ENCODE data around the gene ZNF284. TPM values are rescaled to one million over a fixed set of nuclear protein-coding genes. Genes with fewer than 3 reads are reported as not detected.

The ZNF284 gene
- 1 to 10 TPM; 1.6 to 1.8 TPM for total RNA-seq

- peaks cover 0 to 2% of the 10 kb centered on the region in 2 donors for H3K27me3 Mint-ChIP-seq
- H3K4me3 Mint-ChIP-seq, result peak within 1 kb of the TSS; percentile 95
- ATAC-seq (peak; percentile 98 to 99), DNase-seq (ENCODE audit: low spot score) (peak; percentile 82)
- H3K27ac Mint-ChIP-seq, result peak within 1 kb of the TSS; percentile 78 to 86
- H3K9me3 Mint-ChIP-seq, result peaks cover 12% of the 10 kb centered on the region
- peaks cover 32% of the 10 kb centered on the region for H3K36me3 Mint-ChIP-seq
- peaks cover 20 to 23% of the 10 kb centered on the region in 2 donors for H3K4me1 Mint-ChIP-seq (ENCODE audit: low read depth in 2 of 2)
Observed at GRCh38 chr19:44071824-44072542, at the start of gene ZNF284. ZNF284 (plus strand) TSS chr19:44072159; CDS start chr19:44076390, 4,231 bp downstream.

- H3K36me3 Mint-ChIP-seq, result peaks cover 62% of the 10 kb centered on the region
- ATAC-seq, result no peak
- peaks cover 25% of the 10 kb centered on the region for H3K9me3 Mint-ChIP-seq
- H3K27ac Mint-ChIP-seq, result peak overlapping the region; percentile 75 to 90
- H3K4me3 Mint-ChIP-seq, result peak overlapping the region; percentile 96
- peaks cover 18 to 30% of the 10 kb centered on the region in 2 donors for H3K4me1 Mint-ChIP-seq (ENCODE audit: low read depth in 2 of 2)
- peaks cover 21 to 32% of the 10 kb centered on the region in 2 donors for H3K27me3 Mint-ChIP-seq
- DNase-seq (ENCODE audit: low spot score), result no peak
Observed at GRCh38 chr19:44024900-44025216, 47.1 kb upstream of the ZNF284 start.

GRCh38 chr19:44025217-44025936 is 46.6 kb upstream of the ZNF284 start, which contains the start of gene ZNF222:
ZNF222 (plus strand) TSS chr19:44025379; CDS start chr19:44025437, 58 bp downstream.
- H3K4me1 Mint-ChIP-seq (ENCODE audit: low read depth in 2 of 2), result peaks cover 18 to 30% of the 10 kb centered on the region in 2 donors
- H3K36me3 Mint-ChIP-seq, result peaks cover 62% of the 10 kb centered on the region
- H3K9me3 Mint-ChIP-seq, result peaks cover 21% of the 10 kb centered on the region

GRCh38 chr19:44026622-44027021 is 45.3 kb upstream of the ZNF284 start:
- no peak for DNase-seq (ENCODE audit: low spot score)
- Mint-ChIP-seq H3K27ac (no peak overlapping the region), H3K4me1 (ENCODE audit: low read depth in 2 of 2) (peaks cover 18 to 30% of the 10 kb centered on the region in 2 donors), H3K27me3 (peaks cover 10 to 19% of the 10 kb centered on the region in 2 donors), H3K4me3 (peak overlapping the region; percentile 96), H3K9me3 (peaks cover 19% of the 10 kb centered on the region), H3K36me3 (peaks cover 69% of the 10 kb centered on the region)
- no peak for ATAC-seq

More at GRCh38 chr19:44025217-44025936, 46.6 kb upstream of the ZNF284 start, which contains the start of gene ZNF222:
- Mint-ChIP-seq H3K27me3 (peaks cover 16 to 27% of the 10 kb centered on the region in 2 donors), H3K4me3 (peak within 1 kb of the TSS; percentile 96), H3K27ac (peak within 1 kb of the TSS; percentile 75 to 90)
- DNase-seq (ENCODE audit: low spot score) (peak; percentile 87), ATAC-seq (peak; percentile 98 to 99)

GRCh38 chr19:44032001-44032610 is 39.9 kb upstream of the ZNF284 start:
- Mint-ChIP-seq H3K27me3 (no peaks in the 10 kb centered on the region), H3K4me3 (no peak overlapping the region), H3K36me3 (peaks cover 84% of the 10 kb centered on the region)

GRCh38 chr19:44042147-44042546 is 29.8 kb upstream of the ZNF284 start:
- ATAC-seq (no peak), DNase-seq (ENCODE audit: low spot score) (no peak)
- peaks cover 28 to 55% of the 10 kb centered on the region in 2 donors for H3K27me3 Mint-ChIP-seq
- H3K4me1 Mint-ChIP-seq (ENCODE audit: low read depth in 2 of 2), result no peaks in the 10 kb centered on the region
- peaks cover 38% of the 10 kb centered on the region for H3K36me3 Mint-ChIP-seq
- H3K9me3 Mint-ChIP-seq, result peaks cover 18% of the 10 kb centered on the region
- no peak overlapping the region for H3K27ac Mint-ChIP-seq
- H3K4me3 Mint-ChIP-seq, result no peak overlapping the region

More at GRCh38 chr19:44032001-44032610, 39.9 kb upstream of the ZNF284 start:
- ATAC-seq (no peak), DNase-seq (ENCODE audit: low spot score) (no peak)
- no peak overlapping the region for H3K27ac Mint-ChIP-seq
- peaks cover 42% of the 10 kb centered on the region for H3K9me3 Mint-ChIP-seq
- peaks cover 0 to 10% of the 10 kb centered on the region in 2 donors for H3K4me1 Mint-ChIP-seq (ENCODE audit: low read depth in 2 of 2)

- no peak for DNase-seq (ENCODE audit: low spot score)
- peak; percentile 43 to 60 for ATAC-seq
- H3K9me3 Mint-ChIP-seq, result no peaks in the 10 kb centered on the region
Observed at GRCh38 chr19:44050740-44051649, 21.0 kb upstream of the ZNF284 start.

GRCh38 chr19:44051650-44052402 is 20.1 kb upstream of the ZNF284 start, which contains the start of gene ZNF223:
ZNF223 (plus strand) TSS chr19:44052036; CDS start chr19:44055177, 3,141 bp downstream.
- peak; percentile 71 to 89 for ATAC-seq
- Mint-ChIP-seq H3K9me3 (no peaks in the 10 kb centered on the region), H3K4me1 (ENCODE audit: low read depth in 2 of 2) (peaks cover 10 to 21% of the 10 kb centered on the region in 2 donors), H3K27me3 (peaks cover 12 to 23% of the 10 kb centered on the region in 2 donors), H3K4me3 (peak within 1 kb of the TSS; percentile 84), H3K36me3 (peaks cover 5% of the 10 kb centered on the region), H3K27ac (peak within 1 kb of the TSS; percentile 54 to 89)
- peak; percentile 79 for DNase-seq (ENCODE audit: low spot score)

More at GRCh38 chr19:44050740-44051649, 21.0 kb upstream of the ZNF284 start:
- peak overlapping the region; percentile 84 for H3K4me3 Mint-ChIP-seq
- peaks cover 15 to 29% of the 10 kb centered on the region in 2 donors for H3K27me3 Mint-ChIP-seq
- peaks cover 10 to 21% of the 10 kb centered on the region in 2 donors for H3K4me1 Mint-ChIP-seq (ENCODE audit: low read depth in 2 of 2)
- peaks cover 9% of the 10 kb centered on the region for H3K36me3 Mint-ChIP-seq
- peak overlapping the region; percentile 54 to 89 for H3K27ac Mint-ChIP-seq

GRCh38 chr19:44055870-44056269 is 16.1 kb upstream of the ZNF284 start:
- Mint-ChIP-seq H3K36me3 (peaks cover 6% of the 10 kb centered on the region), H3K4me3 (no peak overlapping the region), H3K9me3 (no peaks in the 10 kb centered on the region), H3K4me1 (ENCODE audit: low read depth in 2 of 2) (peaks cover 8 to 15% of the 10 kb centered on the region in 2 donors), H3K27me3 (peaks cover 0 to 8% of the 10 kb centered on the region in 2 donors), H3K27ac (no peak overlapping the region)
- DNase-seq (ENCODE audit: low spot score), result no peak
- no peak for ATAC-seq

GRCh38 chr19:44059229-44059628 is 12.7 kb upstream of the ZNF284 start:
- Mint-ChIP-seq H3K4me3 (no peak overlapping the region), H3K9me3 (peaks cover 3% of the 10 kb centered on the region), H3K4me1 (ENCODE audit: low read depth in 2 of 2) (no peaks in the 10 kb centered on the region), H3K27ac (no peak overlapping the region), H3K36me3 (peaks cover 17% of the 10 kb centered on the region), H3K27me3 (no peaks in the 10 kb centered on the region)
- ATAC-seq (no peak), DNase-seq (ENCODE audit: low spot score) (no peak)

GRCh38 chr19:44061038-44061437 is 10.9 kb upstream of the ZNF284 start:
- H3K4me1 Mint-ChIP-seq (ENCODE audit: low read depth in 2 of 2), result no peaks in the 10 kb centered on the region
- H3K4me3 Mint-ChIP-seq, result no peak overlapping the region
- H3K27ac Mint-ChIP-seq, result no peak overlapping the region
- H3K9me3 Mint-ChIP-seq, result peaks cover 3% of the 10 kb centered on the region
- no peaks in the 10 kb centered on the region for H3K27me3 Mint-ChIP-seq
- peaks cover 27% of the 10 kb centered on the region for H3K36me3 Mint-ChIP-seq
- no peak for ATAC-seq
- DNase-seq (ENCODE audit: low spot score), result no peak

- H3K4me3 Mint-ChIP-seq, result no peak overlapping the region
- no peak overlapping the region for H3K27ac Mint-ChIP-seq
- H3K4me1 Mint-ChIP-seq (ENCODE audit: low read depth in 2 of 2), result peaks cover 2 to 4% of the 10 kb centered on the region in 2 donors
- peaks cover 55% of the 10 kb centered on the region for H3K36me3 Mint-ChIP-seq
- no peak for DNase-seq (ENCODE audit: low spot score)
- peaks cover 22% of the 10 kb centered on the region for H3K9me3 Mint-ChIP-seq
- peaks cover 0 to 2% of the 10 kb centered on the region in 2 donors for H3K27me3 Mint-ChIP-seq
- ATAC-seq, result no peak
Observed at GRCh38 chr19:44066305-44066704, 5.7 kb upstream of the ZNF284 start.
